GM19463 (cell line): ENCODE data around the gene MYL10.

Source experiments
- ATAC-seq: cut with Tn5 transposase; IDR thresholded peaks from one replicate; pipeline ENCODE4 v1.9.1; 2021; ENCODE audit warnings: mild to moderate bottlenecking, moderate library complexity; ENCODE audit not compliant: unreplicated experiment

Gene MYL10

GRCh38 chr7:101629171-101629570 lies at the start of gene MYL10:
TSS of gene MYL10 (minus strand) at chr7:101629296. CDS start at chr7:101629118, 178 bp downstream.
- no peak for ATAC-seq

- ATAC-seq: no peak
These were observed 49.6 kb upstream of the MYL10 start for GRCh38 chr7:101678658-101679057.

- no peak for ATAC-seq
These were observed 48.8 kb upstream of the MYL10 start for GRCh38 chr7:101677797-101678479.

GRCh38 chr7:101677391-101677790 lies 48.3 kb upstream of the MYL10 start:
- ATAC-seq: no peak

GRCh38 chr7:101676956-101677355 lies 47.9 kb upstream of the MYL10 start:
- no peak for ATAC-seq

GRCh38 chr7:101676062-101676598 lies 47.0 kb upstream of the MYL10 start:
- ATAC-seq: no peak

- ATAC-seq: no peak
These were observed 45.3 kb upstream of the MYL10 start for GRCh38 chr7:101674439-101674838.

- ATAC-seq: no peak
These were observed 44.9 kb upstream of the MYL10 start for GRCh38 chr7:101673951-101674350.

- no peak for ATAC-seq
These were observed 44.2 kb upstream of the MYL10 start for GRCh38 chr7:101673315-101673714.

GRCh38 chr7:101671371-101672356 lies 42.6 kb upstream of the MYL10 start:
- ATAC-seq: no peak

GRCh38 chr7:101669307-101669706 lies 40.2 kb upstream of the MYL10 start:
- ATAC-seq: no peak

- no peak for ATAC-seq
These were observed 39.6 kb upstream of the MYL10 start for GRCh38 chr7:101668726-101669125.

GRCh38 chr7:101667920-101668319 lies 38.8 kb upstream of the MYL10 start:
- no peak for ATAC-seq

GRCh38 chr7:101667399-101667798 lies 38.3 kb upstream of the MYL10 start:
- no peak for ATAC-seq

- no peak for ATAC-seq
These were observed 37.6 kb upstream of the MYL10 start for GRCh38 chr7:101666741-101667140.

GRCh38 chr7:101666293-101666692 lies 37.2 kb upstream of the MYL10 start:
- ATAC-seq: no peak

GRCh38 chr7:101664893-101665471 lies 35.9 kb upstream of the MYL10 start:
- no peak for ATAC-seq

GRCh38 chr7:101664436-101664835 lies 35.3 kb upstream of the MYL10 start:
- no peak for ATAC-seq

- no peak for ATAC-seq
These were observed 34.7 kb upstream of the MYL10 start for GRCh38 chr7:101663747-101664146.

GRCh38 chr7:101662447-101662998 lies 33.4 kb upstream of the MYL10 start:
- no peak for ATAC-seq

GRCh38 chr7:101659706-101660105 lies 30.6 kb upstream of the MYL10 start:
- no peak for ATAC-seq
